B cell (primary cell): ENCODE measurements around the gene RNF25.

Experiments
- EZH2 ChIP-seq: IDR thresholded peaks from 2 replicates; pipeline ENCODE4 v1.6.1; 2012; ENCODE audit warnings: borderline replicate concordance, low read depth, mild to moderate bottlenecking, moderate library complexity, low read length; ENCODE audit not compliant: insufficient read depth, poor library complexity, severe bottlenecking
- TF ChIP-seq, protein P1 (sequence below): fragments of 200-600 bp; IDR thresholded peaks from one replicate; pipeline ENCODE4 v1.8.0; 2022; ENCODE audit warnings: antibody characterized with exemption, mild to moderate bottlenecking

DNA sequence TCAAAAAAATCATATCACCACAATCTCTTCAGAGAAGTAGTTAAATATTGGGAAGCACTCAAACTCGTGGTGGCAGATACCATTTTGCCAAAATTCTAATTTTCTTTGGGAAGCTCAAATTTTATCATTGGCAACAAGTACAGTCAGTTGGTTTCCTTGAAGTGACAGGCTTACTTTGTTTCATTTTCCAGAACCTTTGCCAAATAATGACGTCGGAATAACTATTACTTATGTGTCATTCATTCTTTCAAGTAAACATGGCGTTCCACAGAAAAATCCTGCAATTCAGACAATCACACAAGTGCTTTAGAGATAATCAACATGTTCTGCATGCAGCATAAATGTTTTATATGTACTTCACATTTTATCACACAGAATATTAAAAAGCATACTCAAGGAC, 44.3 kb upstream of the RNF25 start:
- TF ChIP-seq, protein P1, sequence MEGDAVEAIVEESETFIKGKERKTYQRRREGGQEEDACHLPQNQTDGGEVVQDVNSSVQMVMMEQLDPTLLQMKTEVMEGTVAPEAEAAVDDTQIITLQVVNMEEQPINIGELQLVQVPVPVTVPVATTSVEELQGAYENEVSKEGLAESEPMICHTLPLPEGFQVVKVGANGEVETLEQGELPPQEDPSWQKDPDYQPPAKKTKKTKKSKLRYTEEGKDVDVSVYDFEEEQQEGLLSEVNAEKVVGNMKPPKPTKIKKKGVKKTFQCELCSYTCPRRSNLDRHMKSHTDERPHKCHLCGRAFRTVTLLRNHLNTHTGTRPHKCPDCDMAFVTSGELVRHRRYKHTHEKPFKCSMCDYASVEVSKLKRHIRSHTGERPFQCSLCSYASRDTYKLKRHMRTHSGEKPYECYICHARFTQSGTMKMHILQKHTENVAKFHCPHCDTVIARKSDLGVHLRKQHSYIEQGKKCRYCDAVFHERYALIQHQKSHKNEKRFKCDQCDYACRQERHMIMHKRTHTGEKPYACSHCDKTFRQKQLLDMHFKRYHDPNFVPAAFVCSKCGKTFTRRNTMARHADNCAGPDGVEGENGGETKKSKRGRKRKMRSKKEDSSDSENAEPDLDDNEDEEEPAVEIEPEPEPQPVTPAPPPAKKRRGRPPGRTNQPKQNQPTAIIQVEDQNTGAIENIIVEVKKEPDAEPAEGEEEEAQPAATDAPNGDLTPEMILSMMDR = no peak
- no peak for TF ChIP-seq EZH2
